SU-DHL-6 (cell line): ENCODE measurements around the gene CES4A.
A peak's percentile ranks its signal among the peaks of the same experiment; 100 is the strongest.

Experiments
- H2AFZ ChIP-seq: fragments of 200-600 bp; sonication (generic); 2 replicates; pipeline ENCODE4 v1.6.1; 2014; ENCODE audit warnings: low read depth, mild to moderate bottlenecking, moderate library complexity, mixed read lengths, antibody characterized with exemption, low read length; ENCODE audit not compliant: severe bottlenecking
- H3F3A ChIP-seq: fragments of 200-600 bp; shearing (Covaris generic); 2 replicates; pipeline ENCODE4 v1.6.0; 2016; ENCODE audit warnings: antibody characterized with exemption, mild to moderate bottlenecking; ENCODE audit not compliant: insufficient read depth
- H3K27ac ChIP-seq: fragments of 200-600 bp; sonication (generic); 2 replicates; pipeline ENCODE4 v1.5.1; 2016; ENCODE audit warnings: low read depth, mild to moderate bottlenecking, low read length, moderate library complexity, mixed read lengths
- H3K27me3 ChIP-seq: fragments of 200-600 bp; sonication (generic), shearing (Covaris generic); 2 replicates; pipeline ENCODE4 v1.6.0; 2014; ENCODE audit warnings: mild to moderate bottlenecking, low read length
- H3K36me3 ChIP-seq: fragments of 200-600 bp; sonication (generic); 2 replicates; pipeline ENCODE4 v1.6.1; 2014; ENCODE audit warnings: mild to moderate bottlenecking, low read length, mixed read lengths
- H3K4me2 ChIP-seq: fragments of 300-600, 200-600 bp; shearing (Covaris generic), sonication (generic); 2 replicates; pipeline ENCODE4 v1.6.0; 2014; ENCODE audit warnings: low read length, low read depth, mild to moderate bottlenecking; ENCODE audit not compliant: poor library complexity, severe bottlenecking
- H3K4me3 ChIP-seq: fragments of 200-600 bp; sonication (generic); 2 replicates; pipeline ENCODE4 v1.5.1; 2014; ENCODE audit warnings: antibody characterized with exemption, low read length, mild to moderate bottlenecking, mixed read lengths; ENCODE audit not compliant: insufficient read depth, poor library complexity, severe bottlenecking
- H3K79me2 ChIP-seq: fragments of 200-600 bp; sonication (generic); 2 replicates; pipeline ENCODE4 v1.6.1; 2014; ENCODE audit warnings: mild to moderate bottlenecking, low read length, moderate library complexity; ENCODE audit not compliant: insufficient read depth
- H3K9ac ChIP-seq: fragments of 200-600 bp; sonication (generic); 2 replicates; pipeline ENCODE4 v1.7.0; 2014; ENCODE audit warnings: mild to moderate bottlenecking, low read length
- H3K9me2 ChIP-seq: fragments of 200-600 bp; sonication (generic); replicated peaks from 2 replicates; pipeline ENCODE4 v1.6.1; 2014; ENCODE audit warnings: low read length; ENCODE audit not compliant: insufficient read depth
- H3K9me3 ChIP-seq: fragments of 200-600 bp; sonication (generic); 2 replicates; pipeline ENCODE4 v1.6.1; 2014; ENCODE audit warnings: low read length, mixed read lengths; ENCODE audit not compliant: insufficient read depth
- H4K20me1 ChIP-seq: fragments of 200-600 bp; sonication (generic); 2 replicates; pipeline ENCODE4 v1.6.1; 2014; ENCODE audit warnings: low read depth, mild to moderate bottlenecking, antibody characterized with exemption, low read length, moderate library complexity, mixed read lengths
- CTCF ChIP-seq: fragments of 200-600 bp; sonication (generic); IDR thresholded peaks from one replicate; pipeline ENCODE4 v1.5.1; 2017; ENCODE audit warnings: antibody characterized with exemption, mild to moderate bottlenecking, low read length, moderate library complexity; ENCODE audit not compliant: insufficient read depth, poor library complexity, severe bottlenecking
- EZH2phosphoT487 ChIP-seq: fragments of 200-600 bp; sonication (generic), shearing (Covaris generic); conservative IDR thresholded peaks from 2 replicates; pipeline ENCODE4 v1.6.1; 2018; ENCODE audit warnings: mild to moderate bottlenecking, antibody characterized with exemption, low read length, moderate library complexity, mixed read lengths

The CES4A gene

GRCh38 chr16:67027046-67027445, 38.7 kb downstream of the CES4A start:
- peaks cover 2% of the 10 kb centered on the region; the same call in 1 of the 2 replicates for H3F3A ChIP-seq
- no peaks in the 10 kb centered on the region for H3K9me3 ChIP-seq
- no peak overlapping the region for H3K4me3 ChIP-seq
- H3K27ac ChIP-seq, result no peak overlapping the region
- no peak overlapping the region for H2AFZ ChIP-seq
- H3K79me2 ChIP-seq, result peaks cover 30% of the 10 kb centered on the region
- H4K20me1 ChIP-seq, result 0 out of 2 replicates have a peak, but pooled peaks cover 3% of the 10 kb centered on the region
- H3K9ac ChIP-seq, result no peak overlapping the region
- no peaks in the 10 kb centered on the region for H3K27me3 ChIP-seq
- H3K36me3 ChIP-seq, result 0 out of 2 replicates have a peak, but pooled peaks cover 5% of the 10 kb centered on the region
- H3K4me2 ChIP-seq, result no peak overlapping the region
- no peaks in the 10 kb centered on the region for H3K9me2 ChIP-seq
- TF ChIP-seq EZH2phosphoT487 (no peak), CTCF (no peak)

- Histone ChIP-seq H3K79me2 (peaks cover 41% of the 10 kb centered on the region), H3K9me2 (no peaks in the 10 kb centered on the region), H3K27ac (peak overlapping the region; percentile 66), H3K4me2 (peak overlapping the region; percentile 67), H3K27me3 (no peaks in the 10 kb centered on the region), H3F3A (peaks cover 7% of the 10 kb centered on the region), H3K9me3 (no peaks in the 10 kb centered on the region), H3K9ac (peak overlapping the region; percentile 99), H3K36me3 (0 out of 2 replicates have a peak, but pooled peaks cover 5% of the 10 kb centered on the region), H4K20me1 (0 out of 2 replicates have a peak, but pooled peaks cover 8% of the 10 kb centered on the region), H2AFZ (peak overlapping the region; percentile 91), H3K4me3 (peak overlapping the region; percentile 56)
- TF ChIP-seq EZH2phosphoT487, result no peak
- TF ChIP-seq CTCF, result no peak
These were observed 39.8 kb downstream of the CES4A start for GRCh38 chr16:67028167-67028695.

GRCh38 chr16:67028696-67029253, 40.4 kb downstream of the CES4A start, which contains the start of gene CBFB:
CBFB (plus strand) TSS chr16:67029149; CDS start chr16:67029408, 259 bp downstream.
- TF ChIP-seq EZH2phosphoT487, result no peak
- TF ChIP-seq CTCF, result no peak
- H3K36me3 ChIP-seq, result 0 out of 2 replicates have a peak, but pooled peaks cover 5% of the 10 kb centered on the region
- H3K79me2 ChIP-seq, result peaks cover 47% of the 10 kb centered on the region
- H3F3A ChIP-seq, result peaks cover 7% of the 10 kb centered on the region
- H3K9ac ChIP-seq, result peak within 1 kb of the TSS; percentile 99
- H3K27me3 ChIP-seq, result no peaks in the 10 kb centered on the region
- peak within 1 kb of the TSS; percentile 98 for H3K4me2 ChIP-seq
- H3K4me3 ChIP-seq, result peak within 1 kb of the TSS; percentile 98
- 0 out of 2 replicates have a peak, but pooled peaks cover 8% of the 10 kb centered on the region for H4K20me1 ChIP-seq
- peak within 1 kb of the TSS; percentile 91 for H2AFZ ChIP-seq
- no peaks in the 10 kb centered on the region for H3K9me2 ChIP-seq
- no peaks in the 10 kb centered on the region for H3K9me3 ChIP-seq
- H3K27ac ChIP-seq, result peak within 1 kb of the TSS; percentile 81
